WTC11 (cell line): ENCODE measurements around the gene DNAJC12. TPM values are rescaled to one million over a fixed set of nuclear protein-coding genes. Genes with fewer than 3 reads are reported as not detected.

Experiments used
- ATAC-seq: fragments of 200-7000 bp; cut with Tn5 transposase; 2 replicates; pipeline ENCODE4 v1.10.0; 2021; ENCODE audit warnings: mild to moderate bottlenecking, moderate library complexity
- CTCF ChIA-PET: fragments of 300-600 bp; sonication (Branson Sonifier 250); formaldehyde crosslinking; loops from one replicate; lab custom pipeline; 2021; ENCODE audit warnings: antibody characterized with exemption; lab: Charles Lee
- POLR2A ChIA-PET: fragments of 350-600 bp; sonication (Branson Sonifier 250); formaldehyde crosslinking; loops from one replicate; lab custom pipeline; 2021; ENCODE audit warnings: antibody characterized with exemption; lab: Charles Lee
- DNase-seq: peaks from one replicate; pipeline ENCODE4 v3.0.0; 2021; ENCODE audit warnings: low spot score
- H3K27ac Mint-ChIP-seq: 2 replicates; pipeline ENCODE4 v1.8.0; 2021; ENCODE audit warnings: mixed read lengths
- H3K27me3 Mint-ChIP-seq: 2 replicates; pipeline ENCODE4 v1.8.0; 2021; ENCODE audit warnings: low read depth, mild to moderate bottlenecking, moderate library complexity, mixed read lengths
- H3K36me3 Mint-ChIP-seq: 2 replicates; pipeline ENCODE4 v1.8.0; 2021; ENCODE audit warnings: mixed read lengths
- H3K4me1 Mint-ChIP-seq: 2 replicates; pipeline ENCODE4 v1.8.0; 2022; ENCODE audit warnings: mixed read lengths
- H3K4me3 Mint-ChIP-seq: 2 replicates; pipeline ENCODE4 v1.8.0; 2021; ENCODE audit warnings: mild to moderate bottlenecking, moderate library complexity, mixed read lengths
- H3K9me3 Mint-ChIP-seq: 2 replicates; pipeline ENCODE4 v1.8.0; 2021; ENCODE audit warnings: mixed read lengths
- AR ChIP-seq: fragments of 250-450 bp; sonication (Bioruptor Pico); IDR thresholded peaks from 2 replicates; pipeline ENCODE4 v1.9.0; 2021; ENCODE audit warnings: mild to moderate bottlenecking
- CDX4 ChIP-seq: fragments of 250-450 bp; sonication (Bioruptor Pico); IDR thresholded peaks from 2 replicates; pipeline ENCODE4 v1.9.0; 2021; ENCODE audit warnings: moderate library complexity, mild to moderate bottlenecking, inconsistent platforms, borderline replicate concordance
- GTF2I ChIP-seq: fragments of 250-450 bp; sonication (Bioruptor Pico); conservative IDR thresholded peaks from 2 replicates; pipeline ENCODE4 v1.4.0; 2021; ENCODE audit warnings: mild to moderate bottlenecking
- IRF2 ChIP-seq: sonication (generic); formaldehyde crosslinking; IDR thresholded peaks from 2 replicates; pipeline ENCODE4 v1.8.0; 2022; ENCODE audit warnings: low read depth, missing genetic modification reagents, borderline replicate concordance
- JAZF1 ChIP-seq: fragments of 250-450 bp; sonication (Bioruptor Pico); IDR thresholded peaks from 2 replicates; pipeline ENCODE4 v1.9.0; 2021; ENCODE audit warnings: moderate library complexity, mild to moderate bottlenecking, inconsistent platforms
- NFE2L1 ChIP-seq: sonication (generic); formaldehyde crosslinking; IDR thresholded peaks from 2 replicates; pipeline ENCODE4 v1.8.1; 2023; ENCODE audit warnings: missing genetic modification reagents
- NR1H2 ChIP-seq: sonication (generic); formaldehyde crosslinking; IDR thresholded peaks from 2 replicates; pipeline ENCODE4 v1.9.0; 2021; ENCODE audit warnings: mild to moderate bottlenecking, moderate library complexity, missing genetic modification reagents
- PRDM15 ChIP-seq: sonication (generic); formaldehyde crosslinking; IDR thresholded peaks from 2 replicates; pipeline ENCODE4 v1.8.0; 2022; ENCODE audit warnings: missing genetic modification reagents
- SMAD4 ChIP-seq: sonication (generic); formaldehyde crosslinking; IDR thresholded peaks from 2 replicates; pipeline ENCODE4 v1.8.0; 2022; ENCODE audit warnings: mild to moderate bottlenecking, missing genetic modification reagents
- ZBTB21 ChIP-seq: sonication (generic); formaldehyde crosslinking; IDR thresholded peaks from 2 replicates; pipeline ENCODE4 v1.8.1; 2023; ENCODE audit warnings: mild to moderate bottlenecking, missing genetic modification reagents, borderline replicate concordance
- ZNF121 ChIP-seq: sonication (generic); formaldehyde crosslinking; IDR thresholded peaks from 2 replicates; pipeline ENCODE4 v1.8.0; 2023; ENCODE audit warnings: missing genetic modification reagents
- ZNF219 ChIP-seq: sonication (generic); formaldehyde crosslinking; IDR thresholded peaks from 2 replicates; pipeline ENCODE4 v1.8.0; 2023; ENCODE audit warnings: missing genetic modification reagents, mild to moderate bottlenecking, borderline replicate concordance
- ZNF263 ChIP-seq: sonication (generic); formaldehyde crosslinking; IDR thresholded peaks from 2 replicates; pipeline ENCODE4 v1.8.1; 2022; ENCODE audit warnings: low read depth, mild to moderate bottlenecking, moderate library complexity, missing genetic modification reagents
- ZNF396 ChIP-seq: fragments of 250-450 bp; sonication (Bioruptor Pico); IDR thresholded peaks from 2 replicates; pipeline ENCODE4 v1.8.0; 2021; ENCODE audit warnings: mild to moderate bottlenecking, moderate library complexity, borderline replicate concordance
- ZNF532 ChIP-seq: fragments of 250-450 bp; sonication (Bioruptor Pico); IDR thresholded peaks from 2 replicates; pipeline ENCODE4 v1.9.0; 2021; ENCODE audit warnings: mild to moderate bottlenecking, borderline replicate concordance
- total RNA-seq: library from RNA; stranded (reverse); gene quantifications from 3 replicates; pipeline ENCODE4 v1.2.3, GENCODE V29; 2021
- TF ChIP-seq, protein P1 (sequence below): fragments of 250-450 bp; sonication (Bioruptor Pico); IDR thresholded peaks from 2 replicates; pipeline ENCODE4 v1.9.0; 2021; ENCODE audit warnings: mild to moderate bottlenecking
- TF ChIP-seq, protein P2 (sequence below): fragments of 200-600 bp; IDR thresholded peaks from 2 replicates; pipeline ENCODE4 v1.8.0; 2022; ENCODE audit warnings: antibody characterized with exemption
- TF ChIP-seq, protein P3 (sequence below): sonication (generic); formaldehyde crosslinking; IDR thresholded peaks from 2 replicates; pipeline ENCODE4 v1.8.1; 2023; ENCODE audit warnings: mild to moderate bottlenecking, missing genetic modification reagents, moderate library complexity

The DNAJC12 gene
- total RNA-seq, 1 experiment from 2014 or later = 0.94 TPM

- no peak overlapping the region for H3K27ac Mint-ChIP-seq
- H3K4me3 Mint-ChIP-seq = no peak overlapping the region
- CTCF ChIA-PET = no interaction called here
- DNase-seq (no peak), ATAC-seq (no peak)
- no peaks in the 10 kb centered on the region for H3K27me3 Mint-ChIP-seq
- H3K9me3 Mint-ChIP-seq = no peaks in the 10 kb centered on the region
- POLR2A ChIA-PET = no interaction called here
- peaks cover 47% of the 10 kb centered on the region for H3K4me1 Mint-ChIP-seq
- H3K36me3 Mint-ChIP-seq = no peaks in the 10 kb centered on the region
- TF ChIP-seq PRDM15 (CRISPR knock-in tag) = no peak
Measured at GRCh38 chr10:67858971-67859370, 21.0 kb upstream of the DNAJC12 start.

GRCh38 chr10:67853512-67853911 is 15.5 kb upstream of the DNAJC12 start:
- Mint-ChIP-seq H3K4me1 (peaks cover 12% of the 10 kb centered on the region), H3K36me3 (no peaks in the 10 kb centered on the region), H3K27ac (no peak overlapping the region), H3K9me3 (no peaks in the 10 kb centered on the region), H3K4me3 (no peak overlapping the region), H3K27me3 (no peaks in the 10 kb centered on the region)
- TF ChIP-seq NFE2L1 (no peak), ZNF219 (CRISPR knock-in tag) (no peak), ZNF121 (CRISPR knock-in tag) (no peak), ZNF263 (CRISPR knock-in tag) (no peak), IRF2 (no peak), GTF2I (no peak), CDX4 (CRISPR knock-in tag) (no peak), SMAD4 (CRISPR knock-in tag) (no peak), ZBTB21 (CRISPR knock-in tag) (no peak), JAZF1 (CRISPR knock-in tag) (no peak)
- TF ChIP-seq, protein P1, sequence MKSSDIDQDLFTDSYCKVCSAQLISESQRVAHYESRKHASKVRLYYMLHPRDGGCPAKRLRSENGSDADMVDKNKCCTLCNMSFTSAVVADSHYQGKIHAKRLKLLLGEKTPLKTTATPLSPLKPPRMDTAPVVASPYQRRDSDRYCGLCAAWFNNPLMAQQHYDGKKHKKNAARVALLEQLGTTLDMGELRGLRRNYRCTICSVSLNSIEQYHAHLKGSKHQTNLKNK (CRISPR knock-in tag) = no peak
- ATAC-seq = no peak
- ChIA-PET CTCF (interaction anchor here (0.6 kb wide), 1 partner anchor 25 kb away, joined by 3 read pairs; no protein-coding TSS in a partner anchor), POLR2A (interaction anchor here (1.0 kb wide), 1 partner anchor 34 kb away, joined by 3 read pairs; no protein-coding TSS in a partner anchor)
- no peak for DNase-seq

- CTCF ChIA-PET = interaction anchor here (1.1 kb wide), 1 partner anchor 360 kb away, joined by 3 read pairs; no protein-coding TSS in a partner anchor
- Mint-ChIP-seq H3K4me1 (peaks cover 12% of the 10 kb centered on the region), H3K27ac (no peak overlapping the region), H3K9me3 (no peaks in the 10 kb centered on the region), H3K36me3 (no peaks in the 10 kb centered on the region), H3K4me3 (no peak overlapping the region), H3K27me3 (no peaks in the 10 kb centered on the region)
- POLR2A ChIA-PET = interaction anchor here (1.0 kb wide), 1 partner anchor 35 kb away, joined by 3 read pairs; no protein-coding TSS in a partner anchor
- ATAC-seq = no peak
- no peak for DNase-seq
- TF ChIP-seq, protein P2, sequence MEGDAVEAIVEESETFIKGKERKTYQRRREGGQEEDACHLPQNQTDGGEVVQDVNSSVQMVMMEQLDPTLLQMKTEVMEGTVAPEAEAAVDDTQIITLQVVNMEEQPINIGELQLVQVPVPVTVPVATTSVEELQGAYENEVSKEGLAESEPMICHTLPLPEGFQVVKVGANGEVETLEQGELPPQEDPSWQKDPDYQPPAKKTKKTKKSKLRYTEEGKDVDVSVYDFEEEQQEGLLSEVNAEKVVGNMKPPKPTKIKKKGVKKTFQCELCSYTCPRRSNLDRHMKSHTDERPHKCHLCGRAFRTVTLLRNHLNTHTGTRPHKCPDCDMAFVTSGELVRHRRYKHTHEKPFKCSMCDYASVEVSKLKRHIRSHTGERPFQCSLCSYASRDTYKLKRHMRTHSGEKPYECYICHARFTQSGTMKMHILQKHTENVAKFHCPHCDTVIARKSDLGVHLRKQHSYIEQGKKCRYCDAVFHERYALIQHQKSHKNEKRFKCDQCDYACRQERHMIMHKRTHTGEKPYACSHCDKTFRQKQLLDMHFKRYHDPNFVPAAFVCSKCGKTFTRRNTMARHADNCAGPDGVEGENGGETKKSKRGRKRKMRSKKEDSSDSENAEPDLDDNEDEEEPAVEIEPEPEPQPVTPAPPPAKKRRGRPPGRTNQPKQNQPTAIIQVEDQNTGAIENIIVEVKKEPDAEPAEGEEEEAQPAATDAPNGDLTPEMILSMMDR = no peak
- TF ChIP-seq ZNF532 = no peak
- no peak for TF ChIP-seq AR
- TF ChIP-seq NR1H2 (CRISPR knock-in tag) = no peak
- TF ChIP-seq, protein P3, sequence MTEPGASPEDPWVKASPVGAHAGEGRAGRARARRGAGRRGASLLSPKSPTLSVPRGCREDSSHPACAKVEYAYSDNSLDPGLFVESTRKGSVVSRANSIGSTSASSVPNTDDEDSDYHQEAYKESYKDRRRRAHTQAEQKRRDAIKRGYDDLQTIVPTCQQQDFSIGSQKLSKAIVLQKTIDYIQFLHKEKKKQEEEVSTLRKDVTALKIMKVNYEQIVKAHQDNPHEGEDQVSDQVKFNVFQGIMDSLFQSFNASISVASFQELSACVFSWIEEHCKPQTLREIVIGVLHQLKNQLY (CRISPR knock-in tag) = no peak
- TF ChIP-seq ZNF396 (CRISPR knock-in tag) = no peak
- no peak for TF ChIP-seq GTF2I
Measured at GRCh38 chr10:67852761-67853160, 14.8 kb upstream of the DNAJC12 start.
